Subcutaneous adipose tissue (tissue), 4 donors: ENCODE measurements around the gene NMNAT3. TPM values are rescaled to one million over a fixed set of nuclear protein-coding genes. Genes with fewer than 3 reads are reported as not detected.

Experiments
- CTCF ChIP-seq: fragments of 450-650 bp; IDR thresholded peaks from one replicate; pipeline ENCODE4 v1.5.1; 2016; ENCODE audit warnings: low read depth, mild to moderate bottlenecking, control low read depth, antibody characterized with exemption, moderate library complexity
- total RNA-seq, 4 donors: library from RNA; depleted of rRNA; stranded (reverse); fragments of >200 nt; gene quantifications; one replicate each; pipeline ENCODE4 v1.1.0, GENCODE V29; 2016

Gene NMNAT3
- total RNA-seq, 4 donors from 2014 or later: 7.8 to 13.4 (median 9.1) TPM

- no peak for TF ChIP-seq CTCF
Measured at GRCh38 chr3:139638518-139638917, 39.3 kb downstream of the NMNAT3 start.

- no peak for TF ChIP-seq CTCF
Measured at GRCh38 chr3:139636511-139636910, 41.3 kb downstream of the NMNAT3 start.

GRCh38 chr3:139634111-139634635, 43.6 kb downstream of the NMNAT3 start:
- no peak for TF ChIP-seq CTCF

- no peak for TF ChIP-seq CTCF
Measured at GRCh38 chr3:139633511-139633910, 44.3 kb downstream of the NMNAT3 start.

GRCh38 chr3:139630542-139630941, 47.2 kb downstream of the NMNAT3 start:
- no peak for TF ChIP-seq CTCF

GRCh38 chr3:139629033-139629432, 48.7 kb downstream of the NMNAT3 start:
- no peak for TF ChIP-seq CTCF

- no peak for TF ChIP-seq CTCF
Measured at GRCh38 chr3:139627759-139628158, 50.0 kb downstream of the NMNAT3 start.

- no peak for TF ChIP-seq CTCF
Measured at GRCh38 chr3:139620438-139620837, 57.3 kb downstream of the NMNAT3 start.
